DOHH2 (cell line): Measurements from ENCODE around the gene NCAM1.

Experiments used
- H3F3A ChIP-seq: fragments of 200-600 bp; sonication (generic), shearing (Covaris generic); 2 replicates; pipeline ENCODE4 v1.6.0; 2016; ENCODE audit warnings: antibody characterized with exemption, mild to moderate bottlenecking; ENCODE audit not compliant: control insufficient read depth, insufficient read depth
- H3K27ac ChIP-seq: fragments of 200-600 bp; sonication (generic); 2 replicates; pipeline ENCODE4 v1.5.1; 2014; ENCODE audit warnings: low read depth, mild to moderate bottlenecking, low read length, moderate library complexity
- H3K27me3 ChIP-seq: fragments of 200-600 bp; sonication (generic); 2 replicates; pipeline ENCODE4 v1.6.1; 2014; ENCODE audit warnings: mild to moderate bottlenecking, low read length, mixed read lengths; ENCODE audit not compliant: control insufficient read depth
- H3K36me3 ChIP-seq: fragments of 200-600 bp; sonication (generic); 2 replicates; pipeline ENCODE4 v1.6.1; 2014; ENCODE audit warnings: mild to moderate bottlenecking, low read length, moderate library complexity, mixed read lengths; ENCODE audit not compliant: control insufficient read depth
- H3K4me1 ChIP-seq: fragments of 200-600 bp; sonication (generic); 2 replicates; pipeline ENCODE4 v1.6.1; 2014; ENCODE audit warnings: mild to moderate bottlenecking, low read length, mixed read lengths; ENCODE audit not compliant: control insufficient read depth
- H3K4me2 ChIP-seq: fragments of 200-600 bp; sonication (generic); 2 replicates; pipeline ENCODE4 v1.6.0; 2014; ENCODE audit warnings: mild to moderate bottlenecking, low read length, moderate library complexity
- H3K4me3 ChIP-seq: fragments of 200-600 bp; sonication (generic); 2 replicates; pipeline ENCODE4 v1.5.1; 2014; ENCODE audit warnings: mild to moderate bottlenecking, low read length, mixed read lengths
- H3K79me2 ChIP-seq: fragments of 200-600 bp; sonication (generic); 2 replicates; pipeline ENCODE4 v1.6.1; 2014; ENCODE audit warnings: mild to moderate bottlenecking, low read length, mixed read lengths; ENCODE audit not compliant: control insufficient read depth
- H3K9me2 ChIP-seq: fragments of 200-600 bp; sonication (generic); replicated peaks from 2 replicates; pipeline ENCODE4 v1.6.1; 2014; ENCODE audit warnings: mild to moderate bottlenecking, low read length, mixed read lengths; ENCODE audit not compliant: control insufficient read depth
- H3K9me3 ChIP-seq: fragments of 200-600 bp; sonication (generic); 2 replicates; pipeline ENCODE4 v1.6.1; 2014; ENCODE audit warnings: antibody characterized with exemption, low read length, mixed read lengths; ENCODE audit not compliant: control insufficient read depth, insufficient read depth
- H4K20me1 ChIP-seq: fragments of 200-600 bp; sonication (generic); 2 replicates; pipeline ENCODE4 v1.6.0; 2014; ENCODE audit warnings: low read depth, mild to moderate bottlenecking, antibody characterized with exemption, low read length, moderate library complexity; ENCODE audit not compliant: control insufficient read depth, insufficient read depth
- CTCF ChIP-seq: fragments of 200-600 bp; sonication (generic); IDR thresholded peaks from one replicate; pipeline ENCODE4 v1.5.1; 2014; ENCODE audit warnings: antibody characterized with exemption, mild to moderate bottlenecking, low read depth, low read length; ENCODE audit not compliant: poor library complexity, severe bottlenecking
- EZH2phosphoT487 ChIP-seq: fragments of 200-600 bp; sonication (generic); IDR thresholded peaks from 2 replicates; pipeline ENCODE4 v1.6.1; 2017; ENCODE audit warnings: borderline replicate concordance, mild to moderate bottlenecking, antibody characterized with exemption, low read length, moderate library complexity, mixed read lengths

NCAM1 gene

GRCh38 chr11:113269096-113269495 is 307.9 kb downstream of the NCAM1 start:
- Histone ChIP-seq H3K27ac (no peak overlapping the region), H3K9me3 (no peaks in the 10 kb centered on the region), H3K4me2 (no peak overlapping the region), H3K4me3 (no peak overlapping the region), H3F3A (no peaks in the 10 kb centered on the region), H3K36me3 (no peaks in the 10 kb centered on the region), H3K9me2 (no peaks in the 10 kb centered on the region), H4K20me1 (no peaks in the 10 kb centered on the region), H3K4me1 (no peaks in the 10 kb centered on the region), H3K79me2 (no peaks in the 10 kb centered on the region), H3K27me3 (no peaks in the 10 kb centered on the region)
- no peak for TF ChIP-seq EZH2phosphoT487
- TF ChIP-seq CTCF, result no peak

- H3F3A ChIP-seq, result no peaks in the 10 kb centered on the region
- no peaks in the 10 kb centered on the region for H4K20me1 ChIP-seq
- no peaks in the 10 kb centered on the region for H3K27me3 ChIP-seq
- H3K4me3 ChIP-seq, result no peak overlapping the region
- no peaks in the 10 kb centered on the region for H3K4me1 ChIP-seq
- H3K9me3 ChIP-seq, result no peaks in the 10 kb centered on the region
- H3K36me3 ChIP-seq, result no peaks in the 10 kb centered on the region
- H3K79me2 ChIP-seq, result no peaks in the 10 kb centered on the region
- no peaks in the 10 kb centered on the region for H3K9me2 ChIP-seq
- no peak overlapping the region for H3K27ac ChIP-seq
- H3K4me2 ChIP-seq, result no peak overlapping the region
- TF ChIP-seq EZH2phosphoT487 (no peak), CTCF (no peak)
Measured at GRCh38 chr11:113269636-113270035, 308.4 kb downstream of the NCAM1 start.

- Histone ChIP-seq H3K27ac (no peak overlapping the region), H3F3A (no peaks in the 10 kb centered on the region), H3K4me2 (no peak overlapping the region), H3K36me3 (no peaks in the 10 kb centered on the region), H3K79me2 (no peaks in the 10 kb centered on the region), H3K9me2 (no peaks in the 10 kb centered on the region), H3K4me3 (no peak overlapping the region), H3K4me1 (no peaks in the 10 kb centered on the region), H3K27me3 (no peaks in the 10 kb centered on the region), H3K9me3 (no peaks in the 10 kb centered on the region), H4K20me1 (no peaks in the 10 kb centered on the region)
- no peak for TF ChIP-seq CTCF
- no peak for TF ChIP-seq EZH2phosphoT487
Measured at GRCh38 chr11:113270080-113270479, 308.9 kb downstream of the NCAM1 start.
